Progenitor cell of endocrine pancreas (in vitro differentiated cells): ENCODE data around the gene RNF11. TPM values are rescaled to one million over a fixed set of nuclear protein-coding genes. Genes with fewer than 3 reads are reported as not detected.

Experiments
- DNase-seq: peaks from one replicate; pipeline ENCODE4 v3.0.0; 2021; ENCODE audit warnings: low spot score; ENCODE audit not compliant: unreplicated experiment
- H3K27ac Mint-ChIP-seq: 2 replicates; pipeline ENCODE4 v1.8.0; 2021; ENCODE audit warnings: mild to moderate bottlenecking, moderate library complexity, mixed read lengths
- H3K27me3 Mint-ChIP-seq: 2 replicates; pipeline ENCODE4 v1.8.0; 2021; ENCODE audit warnings: mixed read lengths
- H3K36me3 Mint-ChIP-seq: 2 replicates; pipeline ENCODE4 v1.8.0; 2022; ENCODE audit warnings: mixed read lengths; ENCODE audit not compliant: insufficient read depth
- H3K4me1 Mint-ChIP-seq: 2 replicates; pipeline ENCODE4 v1.8.0; 2021; ENCODE audit warnings: low read depth, mixed read lengths
- H3K4me3 Mint-ChIP-seq: 2 replicates; pipeline ENCODE4 v1.8.0; 2021; ENCODE audit warnings: low read depth, mild to moderate bottlenecking, moderate library complexity, mixed read lengths
- H3K9me3 Mint-ChIP-seq: 2 replicates; pipeline ENCODE4 v1.8.0; 2021; ENCODE audit warnings: low read depth, mixed read lengths
- CTCF ChIP-seq: fragments of 200-600 bp; sonication (generic); IDR thresholded peaks from one replicate; pipeline ENCODE4 v1.5.0; 2021; ENCODE audit warnings: antibody characterized with exemption, mild to moderate bottlenecking; ENCODE audit not compliant: unreplicated experiment
- total RNA-seq: library from RNA; stranded (reverse); gene quantifications from 2 replicates; pipeline ENCODE4 v1.2.1, GENCODE V29; 2021

The RNF11 gene
- total RNA-seq, 1 donor from 2014 or later, result 67.5 TPM

- no peak for TF ChIP-seq CTCF
- H3K27me3 Mint-ChIP-seq, result no peaks in the 10 kb centered on the region
- peak overlapping the region; percentile 67 for H3K27ac Mint-ChIP-seq
- H3K9me3 Mint-ChIP-seq, result no peaks in the 10 kb centered on the region
- no peak for DNase-seq
- no peak overlapping the region for H3K4me3 Mint-ChIP-seq
- peaks cover 14% of the 10 kb centered on the region for H3K4me1 Mint-ChIP-seq
- H3K36me3 Mint-ChIP-seq, result peaks cover 6% of the 10 kb centered on the region
Observed at GRCh38 chr1:51282605-51283004, 46.5 kb downstream of the RNF11 start.

- Mint-ChIP-seq H3K4me3 (no peak overlapping the region), H3K27ac (no peak overlapping the region)
- no peak for TF ChIP-seq CTCF
Observed at GRCh38 chr1:51283979-51284378, 47.9 kb downstream of the RNF11 start.

GRCh38 chr1:51284487-51284954 lies 48.4 kb downstream of the RNF11 start:
- peaks cover 14% of the 10 kb centered on the region for H3K4me1 Mint-ChIP-seq
- peaks cover 6% of the 10 kb centered on the region for H3K36me3 Mint-ChIP-seq
- no peak overlapping the region for H3K4me3 Mint-ChIP-seq
- TF ChIP-seq CTCF, result no peak
- no peak for DNase-seq
- no peaks in the 10 kb centered on the region for H3K27me3 Mint-ChIP-seq
- no peaks in the 10 kb centered on the region for H3K9me3 Mint-ChIP-seq
- peak overlapping the region; percentile 56 for H3K27ac Mint-ChIP-seq

More at GRCh38 chr1:51283979-51284378, 47.9 kb downstream of the RNF11 start:
- Mint-ChIP-seq H3K36me3 (peaks cover 6% of the 10 kb centered on the region), H3K4me1 (peaks cover 14% of the 10 kb centered on the region), H3K27me3 (no peaks in the 10 kb centered on the region), H3K9me3 (no peaks in the 10 kb centered on the region)
- DNase-seq, result no peak

- no peak for DNase-seq
- H3K27me3 Mint-ChIP-seq, result no peaks in the 10 kb centered on the region
- no peak overlapping the region for H3K4me3 Mint-ChIP-seq
- H3K9me3 Mint-ChIP-seq, result no peaks in the 10 kb centered on the region
- H3K27ac Mint-ChIP-seq, result no peak overlapping the region
- H3K36me3 Mint-ChIP-seq, result peaks cover 6% of the 10 kb centered on the region
- no peak for TF ChIP-seq CTCF
- H3K4me1 Mint-ChIP-seq, result peaks cover 14% of the 10 kb centered on the region
Observed at GRCh38 chr1:51285055-51285454, 49.0 kb downstream of the RNF11 start.

GRCh38 chr1:51287966-51288365 lies 51.9 kb downstream of the RNF11 start:
- H3K27me3 Mint-ChIP-seq, result no peaks in the 10 kb centered on the region
- H3K27ac Mint-ChIP-seq, result no peak overlapping the region
- no peaks in the 10 kb centered on the region for H3K9me3 Mint-ChIP-seq
- peaks cover 6% of the 10 kb centered on the region for H3K36me3 Mint-ChIP-seq
- TF ChIP-seq CTCF, result no peak
- peaks cover 14% of the 10 kb centered on the region for H3K4me1 Mint-ChIP-seq
- DNase-seq, result no peak
- H3K4me3 Mint-ChIP-seq, result no peak overlapping the region
